OCI-LY1 (cell line): Measurements from ENCODE around the gene TXLNG.

Source experiments
- EZH2 ChIP-seq: fragments of 200-600 bp; sonication (generic), shearing (Covaris generic); IDR thresholded peaks from 2 replicates; pipeline ENCODE4 v1.8.0; 2017; ENCODE audit warnings: borderline replicate concordance, mixed run types, mild to moderate bottlenecking, antibody characterized with exemption, low read length, moderate library complexity, mixed read lengths
- TF ChIP-seq, protein P1 (sequence below): fragments of 200-600 bp; sonication (generic), shearing (Covaris generic); IDR thresholded peaks from 2 replicates; pipeline ENCODE4 v1.5.1; 2017; ENCODE audit warnings: mild to moderate bottlenecking, antibody characterized with exemption, low read length, moderate library complexity, mixed read lengths

GRCh38 chrX:16796298-16796697 lies 10.0 kb downstream of the TXLNG start:
- TF ChIP-seq, protein P1, sequence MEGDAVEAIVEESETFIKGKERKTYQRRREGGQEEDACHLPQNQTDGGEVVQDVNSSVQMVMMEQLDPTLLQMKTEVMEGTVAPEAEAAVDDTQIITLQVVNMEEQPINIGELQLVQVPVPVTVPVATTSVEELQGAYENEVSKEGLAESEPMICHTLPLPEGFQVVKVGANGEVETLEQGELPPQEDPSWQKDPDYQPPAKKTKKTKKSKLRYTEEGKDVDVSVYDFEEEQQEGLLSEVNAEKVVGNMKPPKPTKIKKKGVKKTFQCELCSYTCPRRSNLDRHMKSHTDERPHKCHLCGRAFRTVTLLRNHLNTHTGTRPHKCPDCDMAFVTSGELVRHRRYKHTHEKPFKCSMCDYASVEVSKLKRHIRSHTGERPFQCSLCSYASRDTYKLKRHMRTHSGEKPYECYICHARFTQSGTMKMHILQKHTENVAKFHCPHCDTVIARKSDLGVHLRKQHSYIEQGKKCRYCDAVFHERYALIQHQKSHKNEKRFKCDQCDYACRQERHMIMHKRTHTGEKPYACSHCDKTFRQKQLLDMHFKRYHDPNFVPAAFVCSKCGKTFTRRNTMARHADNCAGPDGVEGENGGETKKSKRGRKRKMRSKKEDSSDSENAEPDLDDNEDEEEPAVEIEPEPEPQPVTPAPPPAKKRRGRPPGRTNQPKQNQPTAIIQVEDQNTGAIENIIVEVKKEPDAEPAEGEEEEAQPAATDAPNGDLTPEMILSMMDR = no peak
- no peak for TF ChIP-seq EZH2
